ENCODE measurements around the gene TBC1D22A.

DNA sequence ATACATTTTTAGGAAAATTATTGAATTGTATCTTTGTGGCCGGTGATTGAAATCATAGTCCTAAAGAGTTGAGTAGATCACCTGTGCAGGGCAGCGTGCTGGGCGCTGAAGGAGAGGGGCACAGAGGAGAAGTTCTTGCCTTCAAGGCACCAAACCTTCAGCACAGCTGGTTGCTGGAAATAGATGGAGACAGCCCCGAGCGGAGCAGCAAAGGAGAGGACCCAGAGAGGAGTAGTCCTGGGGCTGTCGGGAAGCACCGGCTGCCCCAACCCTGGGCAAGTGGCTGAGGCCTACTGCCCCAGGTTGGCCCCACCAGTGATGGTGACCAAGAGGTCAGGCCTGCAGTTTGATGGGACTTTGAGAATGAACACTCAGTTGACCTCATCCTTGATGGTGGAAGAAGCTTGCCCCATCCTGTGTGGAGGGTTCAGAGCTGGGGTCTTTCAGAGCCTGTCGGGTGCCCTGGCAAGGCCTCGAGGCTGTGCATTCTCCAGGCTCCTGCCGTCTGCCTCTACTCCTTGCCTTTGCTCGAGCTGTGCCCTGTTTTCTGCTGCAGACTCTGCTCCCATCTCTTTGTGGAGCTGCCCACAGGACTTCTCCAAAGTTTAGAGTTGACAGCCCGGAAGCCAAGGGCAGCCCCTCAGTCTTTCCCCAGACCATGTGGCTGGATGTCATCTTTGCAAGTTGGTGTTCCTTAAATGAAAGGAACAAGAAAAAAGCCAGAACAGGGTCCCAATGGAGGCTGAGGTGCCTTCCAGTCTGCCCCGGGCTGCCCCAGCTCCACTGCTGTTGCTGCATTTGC is 285.1 kb downstream of the TBC1D22A start:
- no peak for TF ChIP-seq POLR2AphosphoS5 (IDR thresholded peaks at IDR 0.05)
- TF ChIP-seq EP300 (IDR thresholded peaks at IDR 0.05) = no peak
- no peak for TF ChIP-seq CTCF (IDR thresholded peaks at IDR 0.05)
- TF ChIP-seq POLR2A (IDR thresholded peaks at IDR 0.05) = no peak
